ENCODE measurements around the gene SDF2.

The SDF2 gene

DNA sequence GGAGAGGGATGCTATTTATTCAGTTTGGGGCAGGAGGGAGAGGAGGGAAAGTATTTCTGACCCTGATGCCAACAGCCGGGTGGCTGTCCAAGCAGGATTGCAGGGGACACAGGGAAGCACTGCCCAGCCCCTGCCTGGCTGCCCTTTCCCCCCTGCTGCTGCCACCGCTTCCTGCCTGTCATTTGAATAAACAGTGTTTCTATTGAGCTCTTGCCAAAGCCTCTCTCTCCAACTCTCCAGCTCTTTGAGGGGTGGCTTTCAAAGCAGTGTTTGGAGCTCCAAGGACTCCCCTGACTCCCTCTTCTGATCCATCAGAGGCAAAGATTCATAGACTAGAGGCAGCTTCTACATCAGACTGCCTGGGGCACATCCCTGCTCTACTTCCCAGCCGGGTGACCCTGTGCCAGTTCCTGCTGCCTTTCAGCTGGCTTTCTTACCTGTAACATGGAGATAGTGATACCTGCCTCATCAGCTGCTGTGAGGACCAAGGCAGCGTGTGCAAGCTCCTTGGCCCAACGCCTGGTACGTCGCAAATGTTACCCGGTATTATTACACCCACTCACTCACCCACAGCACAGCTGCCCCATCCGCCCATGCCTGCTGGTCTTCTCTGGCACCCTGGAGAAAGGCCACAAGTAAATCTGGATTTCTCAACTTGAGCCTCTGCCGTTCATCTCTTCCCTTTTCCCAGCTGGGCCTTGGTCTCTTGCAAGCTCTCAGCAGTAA is 40.5 kb upstream of the SDF2 start:
- no peak for TF ChIP-seq EZH2phosphoT487 (IDR thresholded peaks at IDR 0.05; ENCODE audit: borderline replicate concordance)
- TF ChIP-seq, protein P1, sequence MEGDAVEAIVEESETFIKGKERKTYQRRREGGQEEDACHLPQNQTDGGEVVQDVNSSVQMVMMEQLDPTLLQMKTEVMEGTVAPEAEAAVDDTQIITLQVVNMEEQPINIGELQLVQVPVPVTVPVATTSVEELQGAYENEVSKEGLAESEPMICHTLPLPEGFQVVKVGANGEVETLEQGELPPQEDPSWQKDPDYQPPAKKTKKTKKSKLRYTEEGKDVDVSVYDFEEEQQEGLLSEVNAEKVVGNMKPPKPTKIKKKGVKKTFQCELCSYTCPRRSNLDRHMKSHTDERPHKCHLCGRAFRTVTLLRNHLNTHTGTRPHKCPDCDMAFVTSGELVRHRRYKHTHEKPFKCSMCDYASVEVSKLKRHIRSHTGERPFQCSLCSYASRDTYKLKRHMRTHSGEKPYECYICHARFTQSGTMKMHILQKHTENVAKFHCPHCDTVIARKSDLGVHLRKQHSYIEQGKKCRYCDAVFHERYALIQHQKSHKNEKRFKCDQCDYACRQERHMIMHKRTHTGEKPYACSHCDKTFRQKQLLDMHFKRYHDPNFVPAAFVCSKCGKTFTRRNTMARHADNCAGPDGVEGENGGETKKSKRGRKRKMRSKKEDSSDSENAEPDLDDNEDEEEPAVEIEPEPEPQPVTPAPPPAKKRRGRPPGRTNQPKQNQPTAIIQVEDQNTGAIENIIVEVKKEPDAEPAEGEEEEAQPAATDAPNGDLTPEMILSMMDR (conservative IDR thresholded peaks at IDR 0.05; ENCODE audit: low read length): no peak
- no peaks in the 10 kb centered on the region for H4K20me1 ChIP-seq (ENCODE audit: insufficient read depth, low read length, poor library complexity, severe bottlenecking)
- H3K9me2 ChIP-seq (replicated peaks; ENCODE audit: low read depth, low read length): no peaks in the 10 kb centered on the region
- no peaks in the 10 kb centered on the region for H3F3A ChIP-seq (ENCODE audit: low read depth)
- H3K27me3 ChIP-seq (ENCODE audit: insufficient read depth, low read length, poor library complexity, severe bottlenecking): no peaks in the 10 kb centered on the region
- no peak overlapping the region for H3K9ac ChIP-seq (ENCODE audit: low read depth, low read length, poor library complexity, severe bottlenecking)
- no peak overlapping the region for H3K4me2 ChIP-seq (ENCODE audit: low read depth, low read length, poor library complexity, severe bottlenecking)
- no peak overlapping the region for H2AFZ ChIP-seq (ENCODE audit: low read length)
- H3K9me3 ChIP-seq (ENCODE audit: insufficient read depth, low read depth, low read length): no peaks in the 10 kb centered on the region
- H3K4me3 ChIP-seq (ENCODE audit: low read length, poor library complexity, severe bottlenecking): no peak overlapping the region
- H3K4me1 ChIP-seq (ENCODE audit: insufficient read depth, low read length, poor library complexity, severe bottlenecking): no peaks in the 10 kb centered on the region
- peaks cover 68% of the 10 kb centered on the region; the same call in 1 of the 2 replicates for H3K36me3 ChIP-seq (ENCODE audit: insufficient read depth, low read length)
- H3K79me2 ChIP-seq (ENCODE audit: insufficient read depth, low read length): no peaks in the 10 kb centered on the region

DNA sequence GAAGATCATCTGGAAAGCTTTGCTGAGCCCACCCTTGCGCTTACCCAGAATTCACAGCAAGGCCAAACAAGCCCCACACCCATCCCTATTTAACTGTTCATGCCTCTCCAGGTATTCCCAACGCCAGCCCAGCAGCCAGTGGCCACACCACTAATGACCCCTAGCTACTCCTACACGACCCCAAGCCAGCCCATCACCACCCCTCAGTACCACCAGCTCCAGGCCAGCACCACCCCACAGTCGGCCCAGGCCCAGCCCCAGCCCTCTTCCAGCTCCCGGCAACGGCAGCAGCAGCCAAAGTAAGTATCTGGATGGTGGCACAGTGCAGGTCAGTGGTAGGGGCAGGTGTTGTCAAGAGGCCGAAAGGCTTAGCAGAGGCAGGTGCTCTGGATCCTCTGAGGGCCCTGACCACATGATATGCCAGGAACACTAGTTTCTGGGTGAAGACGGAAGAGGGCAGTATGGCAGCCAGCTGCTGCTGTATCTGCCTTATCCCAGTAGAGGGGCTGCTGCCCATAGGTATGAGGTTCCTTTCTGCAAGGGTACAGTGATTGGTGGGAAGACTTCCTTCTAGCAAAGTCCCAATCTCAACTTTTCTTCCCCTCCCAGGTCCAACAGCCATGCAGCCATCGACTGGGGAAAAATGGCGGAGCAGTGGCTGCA is 39.3 kb upstream of the SDF2 start:
- Histone ChIP-seq H4K20me1 (ENCODE audit: insufficient read depth, low read length, poor library complexity, severe bottlenecking) (no peaks in the 10 kb centered on the region), H3K79me2 (ENCODE audit: insufficient read depth, low read length) (no peaks in the 10 kb centered on the region), H3K27me3 (ENCODE audit: insufficient read depth, low read length, poor library complexity, severe bottlenecking) (no peaks in the 10 kb centered on the region), H3K4me2 (ENCODE audit: low read depth, low read length, poor library complexity, severe bottlenecking) (no peak overlapping the region), H3K9ac (ENCODE audit: low read depth, low read length, poor library complexity, severe bottlenecking) (no peak overlapping the region), H3K4me3 (ENCODE audit: low read length, poor library complexity, severe bottlenecking) (no peak overlapping the region), H2AFZ (ENCODE audit: low read length) (no peak overlapping the region), H3K9me2 (replicated peaks; ENCODE audit: low read depth, low read length) (no peaks in the 10 kb centered on the region), H3K9me3 (ENCODE audit: insufficient read depth, low read depth, low read length) (no peaks in the 10 kb centered on the region), H3K36me3 (ENCODE audit: insufficient read depth, low read length) (peaks cover 79% of the 10 kb centered on the region; the same call in 1 of the 2 replicates), H3F3A (ENCODE audit: low read depth) (no peaks in the 10 kb centered on the region), H3K4me1 (ENCODE audit: insufficient read depth, low read length, poor library complexity, severe bottlenecking) (no peaks in the 10 kb centered on the region)
- TF ChIP-seq EZH2phosphoT487 (IDR thresholded peaks at IDR 0.05; ENCODE audit: borderline replicate concordance): no peak
- TF ChIP-seq, protein P1 (conservative IDR thresholded peaks at IDR 0.05; ENCODE audit: low read length): no peak

DNA sequence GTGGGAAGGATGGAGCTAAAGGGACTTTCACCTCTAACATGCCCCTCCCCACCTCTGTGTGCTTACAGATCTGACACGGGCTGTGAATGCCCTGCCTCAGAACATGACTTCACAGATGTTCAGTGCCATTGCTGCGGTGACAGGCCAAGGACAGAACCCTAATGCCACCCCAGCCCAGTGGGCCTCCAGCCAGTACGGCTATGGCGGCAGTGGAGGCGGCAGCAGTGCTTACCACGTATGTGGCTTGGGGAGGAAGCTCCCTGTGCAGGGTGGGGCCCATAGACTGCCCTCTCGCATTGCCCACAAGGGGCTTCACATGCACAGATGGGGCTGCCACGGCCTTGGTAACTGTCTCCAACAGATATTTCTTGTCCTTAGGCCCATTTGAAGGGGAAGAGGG is 38.6 kb upstream of the SDF2 start:
- H3K9me3 ChIP-seq (ENCODE audit: insufficient read depth, low read depth, low read length): no peaks in the 10 kb centered on the region
- H3K4me1 ChIP-seq (ENCODE audit: insufficient read depth, low read length, poor library complexity, severe bottlenecking): no peaks in the 10 kb centered on the region
- no peaks in the 10 kb centered on the region for H3K27me3 ChIP-seq (ENCODE audit: insufficient read depth, low read length, poor library complexity, severe bottlenecking)
- no peak overlapping the region for H3K4me3 ChIP-seq (ENCODE audit: low read length, poor library complexity, severe bottlenecking)
- H3F3A ChIP-seq (ENCODE audit: low read depth): no peaks in the 10 kb centered on the region
- no peak overlapping the region for H3K9ac ChIP-seq (ENCODE audit: low read depth, low read length, poor library complexity, severe bottlenecking)
- no peaks in the 10 kb centered on the region for H3K9me2 ChIP-seq (replicated peaks; ENCODE audit: low read depth, low read length)
- H4K20me1 ChIP-seq (ENCODE audit: insufficient read depth, low read length, poor library complexity, severe bottlenecking): no peaks in the 10 kb centered on the region
- no peaks in the 10 kb centered on the region for H3K79me2 ChIP-seq (ENCODE audit: insufficient read depth, low read length)
- no peak overlapping the region for H2AFZ ChIP-seq (ENCODE audit: low read length)
- no peak overlapping the region for H3K4me2 ChIP-seq (ENCODE audit: low read depth, low read length, poor library complexity, severe bottlenecking)
- peaks cover 86% of the 10 kb centered on the region; the same call in 1 of the 2 replicates for H3K36me3 ChIP-seq (ENCODE audit: insufficient read depth, low read length)
- TF ChIP-seq, protein P1 (conservative IDR thresholded peaks at IDR 0.05; ENCODE audit: low read length): no peak
- no peak for TF ChIP-seq EZH2phosphoT487 (IDR thresholded peaks at IDR 0.05; ENCODE audit: borderline replicate concordance)

All from Loucy (cell line).